Tibial nerve (tissue), 4 donors: Measurements from ENCODE around the gene TMEM150C.
"Not testable (repeated sequence)": the region's sequence is repeated elsewhere in the genome, so short reads cannot be mapped to it uniquely, and the experiment has no call there.

ENCODE experiments used
- EP300 ChIP-seq, 2 donors: sonication (generic); formaldehyde crosslinking; IDR thresholded peaks; one replicate each; pipeline ENCODE4 v1.6.1; 2017; ENCODE audit warnings: antibody characterized with exemption in 2 of 2, mild to moderate bottlenecking in 1 of 2
- POLR2A ChIP-seq, 2 donors: fragments of 450-650 bp; IDR thresholded peaks; one replicate each; pipeline ENCODE4 v1.6.1; 2017; ENCODE audit warnings: antibody characterized with exemption in 2 of 2, mild to moderate bottlenecking in 2 of 2, moderate library complexity in 2 of 2
- TF ChIP-seq, protein P1 (sequence below), 5 experiments: fragments of 200-600 bp in 3 of 5; fragments of 450-650 bp in 2 of 5; sonication (generic) in 3 of 5; IDR thresholded peaks; one replicate each; pipeline ENCODE4 v1.5.1; 2016 to 2019; ENCODE audit warnings: antibody characterized with exemption in 5 of 5, mild to moderate bottlenecking in 3 of 5, moderate library complexity in 2 of 5

DNA sequence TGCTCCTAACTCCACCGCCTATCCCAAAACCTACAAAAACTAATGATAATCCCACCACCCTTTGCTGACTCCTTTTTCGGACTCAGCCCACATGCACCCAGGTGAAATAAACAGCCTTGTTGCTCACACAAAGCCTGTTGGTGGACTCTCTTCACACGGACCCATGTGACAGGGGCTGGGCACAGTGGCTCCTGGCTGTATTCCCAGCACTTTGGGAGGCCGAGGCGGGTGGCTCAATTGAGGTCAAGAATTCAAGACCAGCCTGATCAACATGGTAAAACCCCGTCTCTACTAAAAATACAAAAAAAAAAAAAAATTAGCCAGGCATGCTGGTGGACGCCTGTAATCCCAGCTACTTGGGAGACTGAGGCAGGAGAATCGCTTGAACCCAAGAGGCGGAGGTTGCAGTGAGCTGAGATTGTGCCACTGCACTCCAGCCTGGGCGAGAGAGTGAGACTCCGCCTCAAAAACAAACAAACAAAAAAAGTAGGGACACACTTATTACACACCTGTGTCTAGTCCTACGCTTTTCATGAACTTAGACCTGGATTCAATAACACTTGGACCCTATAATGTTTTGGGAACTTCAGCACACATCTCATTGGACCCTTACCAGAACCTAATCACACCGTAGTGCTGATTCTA lies 2.6 kb downstream of the TMEM150C start:
- not testable (repeated sequence) for TF ChIP-seq POLR2A, EP300 (IDR thresholded peaks at IDR 0.05)
- TF ChIP-seq, protein P1, sequence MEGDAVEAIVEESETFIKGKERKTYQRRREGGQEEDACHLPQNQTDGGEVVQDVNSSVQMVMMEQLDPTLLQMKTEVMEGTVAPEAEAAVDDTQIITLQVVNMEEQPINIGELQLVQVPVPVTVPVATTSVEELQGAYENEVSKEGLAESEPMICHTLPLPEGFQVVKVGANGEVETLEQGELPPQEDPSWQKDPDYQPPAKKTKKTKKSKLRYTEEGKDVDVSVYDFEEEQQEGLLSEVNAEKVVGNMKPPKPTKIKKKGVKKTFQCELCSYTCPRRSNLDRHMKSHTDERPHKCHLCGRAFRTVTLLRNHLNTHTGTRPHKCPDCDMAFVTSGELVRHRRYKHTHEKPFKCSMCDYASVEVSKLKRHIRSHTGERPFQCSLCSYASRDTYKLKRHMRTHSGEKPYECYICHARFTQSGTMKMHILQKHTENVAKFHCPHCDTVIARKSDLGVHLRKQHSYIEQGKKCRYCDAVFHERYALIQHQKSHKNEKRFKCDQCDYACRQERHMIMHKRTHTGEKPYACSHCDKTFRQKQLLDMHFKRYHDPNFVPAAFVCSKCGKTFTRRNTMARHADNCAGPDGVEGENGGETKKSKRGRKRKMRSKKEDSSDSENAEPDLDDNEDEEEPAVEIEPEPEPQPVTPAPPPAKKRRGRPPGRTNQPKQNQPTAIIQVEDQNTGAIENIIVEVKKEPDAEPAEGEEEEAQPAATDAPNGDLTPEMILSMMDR (IDR thresholded peaks at IDR 0.05): not testable (repeated sequence)
